Astrocyte (in vitro differentiated cells and primary cell): ENCODE data around the gene C18orf32. TPM values are rescaled to one million over a fixed set of nuclear protein-coding genes. Genes with fewer than 3 reads are reported as not detected.

Experiments
- DNase-seq: peaks from one replicate; pipeline ENCODE4 v3.0.0-alpha.2; 2010; ENCODE audit warnings: low read depth
- FAIRE-seq: peaks from 2 replicates; lab custom pipeline; 2011; peaks lifted over from hg19 to GRCh38; lab: Jason Lieb, UNC
- H2AFZ ChIP-seq: 2 replicates; pipeline ENCODE4 v1.6.0; 2012; ENCODE audit warnings: low read depth, low read length, inconsistent platforms
- H3K27ac ChIP-seq: 2 replicates; pipeline ENCODE4 v1.5.1; 2011; ENCODE audit warnings: low read depth, low read length, inconsistent platforms
- H3K27me3 ChIP-seq: 2 replicates; pipeline ENCODE4 v1.6.0; 2011; ENCODE audit warnings: low read length, inconsistent platforms; ENCODE audit not compliant: insufficient read depth
- H3K36me3 ChIP-seq: 2 replicates; pipeline ENCODE4 v1.5.1; 2011; ENCODE audit warnings: low read length, inconsistent platforms; ENCODE audit not compliant: insufficient read depth
- H3K4me1 ChIP-seq: 2 replicates; pipeline ENCODE4 v1.5.1; 2011; ENCODE audit warnings: low read length, inconsistent platforms; ENCODE audit not compliant: insufficient read depth
- H3K4me2 ChIP-seq: 2 replicates; pipeline ENCODE4 v1.6.0; 2012; ENCODE audit warnings: low read length, inconsistent platforms
- H3K4me3 ChIP-seq: 2 replicates; pipeline ENCODE4 v1.5.1; 2011; ENCODE audit warnings: low read depth, mild to moderate bottlenecking, low read length, inconsistent platforms; ENCODE audit not compliant: insufficient read depth
- H3K79me2 ChIP-seq: 2 replicates; pipeline ENCODE4 v1.6.0; 2012; ENCODE audit warnings: mild to moderate bottlenecking, low read length, inconsistent platforms; ENCODE audit not compliant: insufficient read depth
- H3K9ac ChIP-seq: 2 replicates; pipeline ENCODE4 v1.6.0; 2012; ENCODE audit warnings: mild to moderate bottlenecking, low read length, inconsistent platforms
- H3K9me3 ChIP-seq: 2 replicates; pipeline ENCODE4 v1.5.1; 2012; ENCODE audit warnings: low read depth, mild to moderate bottlenecking, low read length, inconsistent platforms; ENCODE audit not compliant: insufficient read depth
- H4K20me1 ChIP-seq: 2 replicates; pipeline ENCODE4 v1.6.0; 2012; ENCODE audit warnings: low read length, inconsistent platforms; ENCODE audit not compliant: insufficient read depth
- H3K27ac Mint-ChIP-seq: one replicate; pipeline ENCODE4 v1.8.0; 2021; ENCODE audit warnings: mild to moderate bottlenecking, mixed read lengths; ENCODE audit not compliant: unreplicated experiment
- H3K27me3 Mint-ChIP-seq: one replicate; pipeline ENCODE4 v1.8.0; 2021; ENCODE audit warnings: low read depth, mixed read lengths; ENCODE audit not compliant: unreplicated experiment
- H3K36me3 Mint-ChIP-seq: one replicate; pipeline ENCODE4 v1.8.0; 2021; ENCODE audit warnings: low read depth, mixed read lengths; ENCODE audit not compliant: unreplicated experiment
- H3K4me1 Mint-ChIP-seq: one replicate; pipeline ENCODE4 v1.8.0; 2021; ENCODE audit warnings: low read depth, mixed read lengths; ENCODE audit not compliant: unreplicated experiment
- H3K4me3 Mint-ChIP-seq: one replicate; pipeline ENCODE4 v1.8.0; 2021; ENCODE audit warnings: mild to moderate bottlenecking, moderate library complexity, mixed read lengths; ENCODE audit not compliant: unreplicated experiment
- H3K9me3 Mint-ChIP-seq: one replicate; pipeline ENCODE4 v1.8.0; 2021; ENCODE audit warnings: mild to moderate bottlenecking, mixed read lengths; ENCODE audit not compliant: unreplicated experiment
- EZH2 ChIP-seq: IDR thresholded peaks from 2 replicates; pipeline ENCODE4 v1.6.1; 2012; ENCODE audit warnings: mild to moderate bottlenecking, low read length, inconsistent platforms; ENCODE audit not compliant: insufficient read depth
- total RNA-seq: library from RNA; stranded (reverse); gene quantifications from 2 replicates; pipeline ENCODE4 v1.2.1, GENCODE V29; 2021
- TF ChIP-seq, protein P1 (sequence below): IDR thresholded peaks from 2 replicates; pipeline ENCODE4 v1.5.1; 2011; ENCODE audit warnings: low read depth, mild to moderate bottlenecking, inconsistent platforms, low read length, moderate library complexity; ENCODE audit not compliant: insufficient read depth

The C18orf32 gene
- total RNA-seq, 1 donor from 2014 or later: 40.3 TPM

DNA sequence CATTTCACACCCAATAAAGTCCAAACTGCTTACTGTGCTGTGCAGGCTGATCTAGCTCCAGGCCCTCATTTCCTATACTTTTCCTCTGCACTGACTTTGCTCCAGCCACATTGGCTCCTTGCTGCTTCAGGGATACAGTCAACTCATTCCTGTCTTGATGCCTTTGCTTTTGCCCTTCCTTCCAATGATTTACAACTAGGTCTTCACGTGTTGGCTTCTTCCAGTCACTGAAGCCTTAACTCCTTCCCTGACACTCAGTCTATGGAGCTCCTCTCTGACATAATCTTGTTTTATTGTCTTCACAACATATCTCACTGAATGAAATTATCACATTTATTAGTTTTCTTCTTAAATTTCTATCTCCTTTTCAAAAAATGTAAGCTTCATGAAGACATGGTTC lies 16.9 kb upstream of the C18orf32 start:
- H3K36me3 ChIP-seq: no peaks in the 10 kb centered on the region
- no peak overlapping the region for H2AFZ ChIP-seq
- Mint-ChIP-seq H3K27me3 (no peaks in the 10 kb centered on the region), H3K4me3 (no peak overlapping the region), H3K4me1 (no peaks in the 10 kb centered on the region), H3K9me3 (no peaks in the 10 kb centered on the region), H3K27ac (no peak overlapping the region), H3K36me3 (no peaks in the 10 kb centered on the region)
- TF ChIP-seq EZH2: no peak
- TF ChIP-seq, protein P1, sequence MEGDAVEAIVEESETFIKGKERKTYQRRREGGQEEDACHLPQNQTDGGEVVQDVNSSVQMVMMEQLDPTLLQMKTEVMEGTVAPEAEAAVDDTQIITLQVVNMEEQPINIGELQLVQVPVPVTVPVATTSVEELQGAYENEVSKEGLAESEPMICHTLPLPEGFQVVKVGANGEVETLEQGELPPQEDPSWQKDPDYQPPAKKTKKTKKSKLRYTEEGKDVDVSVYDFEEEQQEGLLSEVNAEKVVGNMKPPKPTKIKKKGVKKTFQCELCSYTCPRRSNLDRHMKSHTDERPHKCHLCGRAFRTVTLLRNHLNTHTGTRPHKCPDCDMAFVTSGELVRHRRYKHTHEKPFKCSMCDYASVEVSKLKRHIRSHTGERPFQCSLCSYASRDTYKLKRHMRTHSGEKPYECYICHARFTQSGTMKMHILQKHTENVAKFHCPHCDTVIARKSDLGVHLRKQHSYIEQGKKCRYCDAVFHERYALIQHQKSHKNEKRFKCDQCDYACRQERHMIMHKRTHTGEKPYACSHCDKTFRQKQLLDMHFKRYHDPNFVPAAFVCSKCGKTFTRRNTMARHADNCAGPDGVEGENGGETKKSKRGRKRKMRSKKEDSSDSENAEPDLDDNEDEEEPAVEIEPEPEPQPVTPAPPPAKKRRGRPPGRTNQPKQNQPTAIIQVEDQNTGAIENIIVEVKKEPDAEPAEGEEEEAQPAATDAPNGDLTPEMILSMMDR: no peak
- DNase-seq (no peak), FAIRE-seq (no peak)
- H3K27ac ChIP-seq: no peak overlapping the region
- H3K9me3 ChIP-seq: no peaks in the 10 kb centered on the region
- H4K20me1 ChIP-seq: no peaks in the 10 kb centered on the region
- H3K4me2 ChIP-seq: no peak overlapping the region
- H3K79me2 ChIP-seq: no peaks in the 10 kb centered on the region
- no peak overlapping the region for H3K9ac ChIP-seq
- H3K4me1 ChIP-seq: no peaks in the 10 kb centered on the region
- H3K4me3 ChIP-seq: no peak overlapping the region
- H3K27me3 ChIP-seq: peaks cover 5% of the 10 kb centered on the region

DNA sequence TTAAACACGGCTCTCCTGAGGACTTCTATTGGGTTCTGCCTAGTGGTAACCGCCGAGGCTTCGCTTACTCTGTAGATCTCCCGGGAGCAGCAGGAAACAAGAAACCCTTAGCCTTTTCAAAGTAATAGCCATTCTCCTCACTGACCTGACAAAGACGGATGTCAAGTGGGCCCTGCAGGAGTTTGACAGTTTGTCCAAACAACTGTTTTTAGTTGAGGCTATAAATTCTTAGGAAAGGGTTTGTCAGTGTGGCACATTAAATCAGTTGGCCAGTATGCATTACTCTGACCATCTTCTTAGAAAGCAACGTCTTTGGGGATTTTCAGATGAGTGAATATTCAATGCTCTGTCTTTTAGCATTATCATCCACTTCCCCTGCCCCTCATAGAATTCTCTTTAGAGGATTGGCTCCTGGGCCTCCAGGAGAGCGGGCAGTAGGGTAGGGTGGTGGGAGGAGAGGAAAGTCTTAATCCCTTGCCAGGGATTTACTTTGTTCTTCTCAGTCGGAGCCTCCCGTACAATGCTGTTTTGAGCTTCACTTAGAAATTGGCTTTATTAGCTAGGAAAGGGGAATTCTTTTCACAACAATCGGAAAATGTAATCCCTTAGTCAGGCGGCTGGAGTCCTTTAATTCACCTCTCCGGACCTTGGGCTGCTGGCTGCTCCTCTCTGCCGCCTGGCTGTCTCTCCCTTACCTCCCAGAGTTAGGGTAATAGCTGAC lies 13.3 kb upstream of the C18orf32 start:
- no peaks in the 10 kb centered on the region for H3K36me3 ChIP-seq
- no peak for DNase-seq
- no peak overlapping the region for H2AFZ ChIP-seq
- TF ChIP-seq, protein P1: no peak
- TF ChIP-seq EZH2: no peak
- no peaks in the 10 kb centered on the region for H3K9me3 ChIP-seq
- no peaks in the 10 kb centered on the region for H4K20me1 ChIP-seq
- Mint-ChIP-seq H3K9me3 (no peaks in the 10 kb centered on the region), H3K4me1 (no peaks in the 10 kb centered on the region), H3K27me3 (no peaks in the 10 kb centered on the region), H3K27ac (no peak overlapping the region), H3K4me3 (no peak overlapping the region), H3K36me3 (no peaks in the 10 kb centered on the region)
- no peak overlapping the region for H3K27ac ChIP-seq
- H3K79me2 ChIP-seq: no peaks in the 10 kb centered on the region
- no peak overlapping the region for H3K9ac ChIP-seq
- H3K4me1 ChIP-seq: no peaks in the 10 kb centered on the region
- no peak overlapping the region for H3K4me3 ChIP-seq
- H3K4me2 ChIP-seq: no peak overlapping the region
- H3K27me3 ChIP-seq: peaks cover 5% of the 10 kb centered on the region
- no peak for FAIRE-seq

DNA sequence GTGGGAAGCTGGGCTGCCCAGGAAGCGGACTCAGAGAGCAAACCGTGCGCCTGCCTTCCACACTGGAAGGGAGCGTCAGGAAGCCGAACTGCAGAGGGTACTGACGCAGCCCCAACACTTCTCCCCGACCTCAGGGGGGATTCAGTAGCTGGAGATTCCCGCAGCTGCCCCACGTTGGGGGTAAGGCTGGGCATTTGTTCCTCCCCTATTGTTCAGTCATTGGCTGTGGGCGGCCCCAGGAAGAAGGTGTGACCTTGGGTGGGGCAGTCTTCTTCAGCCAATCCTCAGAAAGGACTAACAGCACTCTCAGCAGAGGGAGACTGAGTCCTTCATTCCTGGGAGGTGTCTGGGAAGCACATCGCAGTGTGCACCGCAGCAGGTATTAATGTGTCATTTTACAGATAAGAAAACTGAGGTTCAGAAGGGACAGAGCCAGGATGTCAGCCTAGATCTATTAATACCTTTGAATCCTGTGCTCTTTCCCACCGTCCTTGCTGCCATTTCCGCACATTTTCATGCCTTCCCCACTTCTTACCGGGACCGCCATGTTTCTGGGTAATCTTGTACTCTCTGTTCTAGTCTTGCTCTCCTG lies 12.1 kb upstream of the C18orf32 start:
- Mint-ChIP-seq H3K27ac (no peak overlapping the region), H3K36me3 (no peaks in the 10 kb centered on the region), H3K27me3 (no peaks in the 10 kb centered on the region), H3K4me1 (no peaks in the 10 kb centered on the region), H3K4me3 (no peak overlapping the region), H3K9me3 (no peaks in the 10 kb centered on the region)
- no peaks in the 10 kb centered on the region for H4K20me1 ChIP-seq
- H3K9ac ChIP-seq: no peak overlapping the region
- FAIRE-seq (no peak), DNase-seq (no peak)
- H3K27me3 ChIP-seq: peaks cover 5% of the 10 kb centered on the region
- H3K4me2 ChIP-seq: no peak overlapping the region
- no peak for TF ChIP-seq EZH2
- TF ChIP-seq, protein P1: no peak
- H3K79me2 ChIP-seq: no peaks in the 10 kb centered on the region
- no peak overlapping the region for H2AFZ ChIP-seq
- no peak overlapping the region for H3K4me3 ChIP-seq
- H3K36me3 ChIP-seq: no peaks in the 10 kb centered on the region
- no peaks in the 10 kb centered on the region for H3K4me1 ChIP-seq
- no peaks in the 10 kb centered on the region for H3K9me3 ChIP-seq
- H3K27ac ChIP-seq: no peak overlapping the region
